ENCODE data around the gene KCTD6. TPM values are rescaled to one million over a fixed set of nuclear protein-coding genes. Genes with fewer than 3 reads are reported as not detected.
"Not testable (repeated sequence)": the region's sequence is repeated elsewhere in the genome, so short reads cannot be mapped to it uniquely, and the experiment has no call there.

KCTD6 gene
- total RNA-seq, 2 donors from 2014 or later, result 7.3 to 8.2 TPM

DNA sequence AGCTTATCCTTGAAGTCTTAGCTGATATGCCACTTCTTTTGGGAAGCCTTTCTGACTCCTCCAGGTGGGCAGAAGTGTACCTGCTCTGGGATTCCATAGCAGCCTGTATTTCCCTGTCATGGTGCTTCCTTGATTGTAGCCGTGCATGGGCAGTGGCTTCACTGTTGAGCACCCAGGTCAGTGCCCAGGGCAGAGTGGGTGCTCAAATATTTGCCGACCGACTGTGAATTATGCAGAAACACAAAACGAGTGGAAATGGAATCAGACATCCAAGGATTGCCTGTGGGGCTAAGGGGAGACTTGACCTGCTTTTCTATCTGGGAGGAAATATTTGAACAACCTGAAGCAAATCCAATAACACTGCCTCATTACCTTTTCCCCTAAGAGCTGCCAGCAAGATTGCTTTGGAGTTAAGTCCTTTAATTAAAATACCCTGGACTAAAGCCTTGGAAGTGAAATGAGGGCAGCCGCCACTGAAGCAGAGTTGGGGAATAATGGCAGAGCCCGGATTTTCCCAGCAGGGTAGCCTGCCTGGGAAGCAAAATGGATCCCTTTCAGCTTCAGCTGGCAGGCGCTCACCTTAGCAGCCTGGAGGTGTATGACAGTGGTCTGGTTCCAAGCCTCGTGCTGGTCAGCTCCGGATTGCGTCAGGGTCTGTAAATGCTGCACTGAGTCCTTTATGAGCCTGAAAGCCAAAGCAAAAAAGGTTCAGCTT is 30.2 kb downstream of the KCTD6 start:
- peaks cover 13% of the 10 kb centered on the region for H3K4me1 Mint-ChIP-seq (ENCODE audit: low read depth)
- DNase-seq (no peak), ATAC-seq (replicated peaks in 1 of 2) (no peak)
- H3K27ac Mint-ChIP-seq, result no peak overlapping the region
- H3K9me3 Mint-ChIP-seq, result no peaks in the 10 kb centered on the region
- H3K4me3 Mint-ChIP-seq, result no peak overlapping the region
- H3K27me3 Mint-ChIP-seq (ENCODE audit: low read depth), result no peaks in the 10 kb centered on the region
- no peaks in the 10 kb centered on the region for H3K36me3 Mint-ChIP-seq (ENCODE audit: insufficient read depth in 2 of 2)

DNA sequence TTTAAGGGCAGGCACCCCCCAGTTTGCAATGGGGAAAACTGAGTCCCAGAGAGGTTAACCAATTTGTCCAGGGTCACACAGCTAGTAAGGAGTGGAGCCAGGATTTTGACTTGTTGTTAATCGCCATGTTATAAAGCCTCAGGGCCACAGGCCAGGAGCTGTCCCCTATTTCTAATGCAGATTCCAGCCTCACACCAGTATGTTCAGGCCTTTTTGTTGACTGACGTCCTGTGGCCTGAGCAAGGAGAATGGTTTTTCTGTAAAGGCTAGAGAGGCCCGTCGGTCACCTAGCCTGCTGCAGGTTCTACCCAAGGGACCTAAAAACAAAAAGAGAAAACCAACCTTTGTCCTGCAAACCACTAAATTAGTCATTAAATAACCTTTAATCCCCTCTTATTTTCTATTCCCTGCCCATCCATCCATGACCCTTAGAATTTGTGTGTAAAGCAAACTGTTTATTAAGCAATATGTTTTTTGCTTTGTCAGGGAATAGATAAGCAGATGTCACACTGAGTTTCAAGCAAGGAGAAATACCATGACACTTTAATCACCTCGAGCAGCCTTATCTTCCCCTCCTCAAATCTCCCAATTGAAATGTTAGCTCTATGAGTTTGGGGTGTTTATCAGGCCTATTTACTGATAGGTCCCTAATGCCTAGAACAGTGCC is 31.0 kb downstream of the KCTD6 start:
- no peaks in the 10 kb centered on the region for H3K27me3 Mint-ChIP-seq (ENCODE audit: low read depth)
- no peak overlapping the region for H3K4me3 Mint-ChIP-seq
- no peak for ATAC-seq (replicated peaks in 1 of 2)
- no peak for DNase-seq
- H3K27ac Mint-ChIP-seq, result no peak overlapping the region
- H3K4me1 Mint-ChIP-seq (ENCODE audit: low read depth), result peaks cover 14% of the 10 kb centered on the region
- H3K9me3 Mint-ChIP-seq, result no peaks in the 10 kb centered on the region
- no peaks in the 10 kb centered on the region for H3K36me3 Mint-ChIP-seq (ENCODE audit: insufficient read depth in 2 of 2)

DNA sequence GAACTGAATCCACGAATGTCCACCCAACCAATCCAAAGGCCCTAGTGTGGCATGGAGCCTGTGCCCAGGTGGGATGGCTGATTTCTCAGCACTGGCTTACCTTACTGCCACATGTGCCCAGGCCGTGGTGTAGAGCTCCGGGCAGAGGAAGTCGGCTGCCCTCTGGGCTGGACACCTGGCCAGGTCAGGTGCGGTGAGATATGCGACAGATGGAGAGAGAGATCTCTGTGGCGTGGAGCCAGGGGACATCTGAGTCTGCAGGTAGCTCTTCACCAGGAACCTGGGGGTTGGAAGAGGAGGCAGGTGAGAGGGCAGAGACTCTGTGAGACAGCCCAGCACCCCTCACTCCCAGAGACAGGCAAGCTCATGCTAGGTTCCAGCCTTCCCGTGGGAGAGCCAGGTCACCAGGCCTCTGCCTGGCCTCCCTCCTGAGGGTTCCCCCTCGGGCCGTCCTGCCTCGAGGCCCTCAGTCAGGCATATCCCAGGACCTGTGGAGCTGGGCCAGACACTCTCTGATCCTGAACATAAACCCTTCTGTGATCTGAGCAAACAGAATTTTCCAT is 32.5 kb downstream of the KCTD6 start:
- no peak for ATAC-seq (replicated peaks in 1 of 2)
- H3K4me1 Mint-ChIP-seq (ENCODE audit: low read depth), result peaks cover 14% of the 10 kb centered on the region
- H3K27ac Mint-ChIP-seq, result no peak overlapping the region
- DNase-seq, result no peak
- H3K9me3 Mint-ChIP-seq, result no peaks in the 10 kb centered on the region
- no peaks in the 10 kb centered on the region for H3K27me3 Mint-ChIP-seq (ENCODE audit: low read depth)
- H3K4me3 Mint-ChIP-seq, result no peak overlapping the region
- H3K36me3 Mint-ChIP-seq (ENCODE audit: insufficient read depth in 2 of 2), result no peaks in the 10 kb centered on the region

DNA sequence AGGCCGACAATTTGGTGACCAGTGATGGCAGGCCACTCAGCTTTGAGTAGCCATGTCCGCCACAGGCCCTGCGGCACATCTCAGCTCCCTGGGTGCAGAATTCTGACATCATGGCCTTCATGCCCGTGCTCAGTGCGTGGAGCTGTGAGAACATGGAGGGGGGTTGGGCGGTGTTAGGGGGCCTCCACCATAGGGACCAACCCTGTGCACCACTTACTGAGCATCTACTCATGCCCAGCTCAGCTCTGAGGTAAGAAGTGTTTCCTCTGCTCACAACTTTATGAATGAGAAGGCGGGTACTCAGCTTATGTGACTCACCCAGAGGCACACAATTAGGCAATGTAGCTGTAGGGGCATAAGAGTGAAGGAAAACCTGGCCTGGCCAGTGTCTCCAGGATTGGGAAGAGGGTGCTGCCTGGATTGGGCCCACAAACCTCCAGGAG is 34.6 kb downstream of the KCTD6 start:
- Mint-ChIP-seq H3K4me1 (ENCODE audit: low read depth) (peaks cover 14% of the 10 kb centered on the region), H3K36me3 (ENCODE audit: insufficient read depth in 2 of 2) (no peaks in the 10 kb centered on the region), H3K4me3 (no peak overlapping the region), H3K27ac (no peak overlapping the region), H3K27me3 (ENCODE audit: low read depth) (no peaks in the 10 kb centered on the region), H3K9me3 (no peaks in the 10 kb centered on the region)
- ATAC-seq (replicated peaks in 1 of 2) (peak; percentile 70 to 84), DNase-seq (no peak)

DNA sequence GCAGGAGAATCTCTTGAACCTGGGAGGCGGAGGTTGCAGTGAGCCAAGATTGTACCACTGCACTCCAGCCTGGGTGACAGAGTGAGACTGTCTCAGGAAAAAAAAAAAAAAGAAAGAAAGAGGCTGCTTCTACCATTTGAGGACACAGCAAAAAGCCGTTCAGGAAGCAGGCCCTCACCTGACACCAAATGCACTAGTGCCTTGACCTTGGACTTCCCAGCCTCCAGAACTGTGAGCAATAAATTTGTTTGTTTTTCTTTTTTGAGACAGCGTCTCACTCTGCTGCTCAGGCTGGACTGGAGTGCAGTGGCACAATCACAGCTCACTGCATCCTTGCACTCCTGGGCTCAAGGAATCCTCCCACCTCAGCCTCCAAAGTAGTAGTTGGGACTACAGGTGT is 35.5 kb downstream of the KCTD6 start:
- H3K4me1 Mint-ChIP-seq (ENCODE audit: low read depth), result peaks cover 20% of the 10 kb centered on the region
- H3K9me3 Mint-ChIP-seq; H3K27me3 Mint-ChIP-seq (ENCODE audit: low read depth); H3K4me3 Mint-ChIP-seq; H3K27ac Mint-ChIP-seq; ATAC-seq (replicated peaks in 1 of 2); H3K36me3 Mint-ChIP-seq (ENCODE audit: insufficient read depth in 2 of 2); DNase-seq: not testable (repeated sequence)

DNA sequence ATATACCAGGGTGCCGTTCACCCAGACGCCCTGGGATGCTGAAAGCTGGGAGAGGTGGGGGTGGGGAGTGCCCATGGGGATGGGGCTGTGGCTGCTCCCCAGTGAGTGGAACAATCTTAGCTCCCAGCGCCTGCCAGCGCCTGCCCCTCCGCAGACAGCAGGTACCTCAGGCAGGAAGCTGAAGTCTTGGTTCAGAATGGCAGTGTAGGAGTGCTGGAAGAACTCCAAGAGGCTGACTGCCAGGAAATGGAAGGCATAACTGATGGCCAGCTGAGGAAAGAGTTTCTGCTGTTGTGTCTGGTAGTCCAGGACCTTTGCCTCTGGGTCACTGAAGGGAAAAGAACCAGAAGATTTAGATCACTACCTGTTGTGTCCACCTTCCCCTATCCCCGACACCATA is 36.7 kb downstream of the KCTD6 start:
- no peaks in the 10 kb centered on the region for H3K36me3 Mint-ChIP-seq (ENCODE audit: insufficient read depth in 2 of 2)
- no peak overlapping the region for H3K27ac Mint-ChIP-seq
- no peaks in the 10 kb centered on the region for H3K9me3 Mint-ChIP-seq

DNA sequence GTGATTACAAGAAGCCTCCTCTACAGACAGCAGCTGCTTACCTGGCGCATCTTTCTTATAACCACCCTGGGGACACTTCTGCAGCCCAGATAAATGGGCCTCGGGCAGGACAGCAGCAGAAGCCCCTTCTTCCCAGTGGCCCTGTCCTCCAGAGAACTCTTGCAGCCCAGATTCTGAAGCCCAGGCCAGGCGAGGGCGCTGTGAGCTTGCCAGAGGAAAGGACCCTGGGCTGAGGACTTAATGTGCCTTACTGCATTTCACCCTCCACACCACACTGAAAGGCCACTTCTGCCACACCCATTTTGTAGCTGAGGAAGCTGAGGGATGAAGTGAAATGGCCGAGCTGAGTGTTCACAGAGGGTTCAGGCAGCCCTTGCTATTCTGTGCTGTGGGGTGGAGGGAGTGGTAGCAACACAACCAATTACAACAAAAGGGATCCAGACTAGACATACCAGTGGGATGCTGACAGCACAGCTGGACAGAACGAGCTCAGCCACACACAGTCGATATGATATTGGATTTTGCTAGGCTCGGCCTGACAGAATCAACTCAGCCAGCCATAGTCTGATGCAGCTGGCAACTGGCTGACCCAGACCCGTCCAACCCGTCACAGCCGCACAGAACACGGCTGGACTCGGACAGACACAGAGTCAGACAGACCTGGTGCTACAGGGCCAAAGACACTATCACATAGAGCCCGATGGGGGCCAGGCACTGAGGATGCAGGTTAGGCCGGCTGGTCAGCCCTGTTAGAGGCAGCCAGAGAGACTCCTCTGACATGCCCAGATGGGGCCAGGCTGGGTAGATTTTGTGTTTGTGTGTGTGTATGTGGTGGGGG is 37.8 kb downstream of the KCTD6 start:
- H3K4me1 Mint-ChIP-seq (ENCODE audit: low read depth), result peaks cover 29% of the 10 kb centered on the region
- no peak overlapping the region for H3K27ac Mint-ChIP-seq
- no peak overlapping the region for H3K4me3 Mint-ChIP-seq
- no peaks in the 10 kb centered on the region for H3K36me3 Mint-ChIP-seq (ENCODE audit: insufficient read depth in 2 of 2)
- DNase-seq (no peak), ATAC-seq (replicated peaks in 1 of 2) (no peak)
- H3K9me3 Mint-ChIP-seq, result no peaks in the 10 kb centered on the region
- no peaks in the 10 kb centered on the region for H3K27me3 Mint-ChIP-seq (ENCODE audit: low read depth)

More for the DNA sequence above, 36.7 kb downstream of the KCTD6 start:
- Mint-ChIP-seq H3K27me3 (ENCODE audit: low read depth) (no peaks in the 10 kb centered on the region), H3K4me1 (ENCODE audit: low read depth) (peaks cover 29% of the 10 kb centered on the region), H3K4me3 (no peak overlapping the region)
- ATAC-seq (replicated peaks in 1 of 2) (no peak), DNase-seq (no peak)

DNA sequence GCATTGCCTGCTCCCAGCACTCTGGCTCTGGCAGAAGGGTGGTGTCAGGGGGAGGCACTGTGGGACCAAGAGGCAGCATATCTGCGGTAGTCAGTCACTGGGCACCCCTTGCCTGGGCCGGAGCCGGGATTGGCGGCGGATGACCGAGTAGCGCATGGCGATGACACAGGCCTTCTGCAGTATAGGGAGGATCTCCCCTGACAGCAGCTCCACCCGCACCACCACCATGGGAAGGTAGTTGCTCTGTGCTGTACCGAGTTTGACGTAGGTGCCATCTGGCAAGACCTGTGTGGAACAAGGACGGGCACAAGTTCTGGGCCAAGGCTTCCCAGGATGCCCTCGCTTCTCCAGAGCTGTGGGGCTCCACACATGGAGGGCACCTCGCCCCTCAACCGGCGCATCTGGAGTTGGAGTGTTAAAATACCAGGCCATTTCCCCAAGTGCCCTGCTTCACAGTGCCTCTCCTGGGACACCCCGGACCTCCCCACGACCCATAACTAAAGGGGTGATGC is 38.5 kb downstream of the KCTD6 start:
- no peak for ATAC-seq (replicated peaks in 1 of 2)
- H3K9me3 Mint-ChIP-seq, result no peaks in the 10 kb centered on the region
- no peak for DNase-seq

DNA sequence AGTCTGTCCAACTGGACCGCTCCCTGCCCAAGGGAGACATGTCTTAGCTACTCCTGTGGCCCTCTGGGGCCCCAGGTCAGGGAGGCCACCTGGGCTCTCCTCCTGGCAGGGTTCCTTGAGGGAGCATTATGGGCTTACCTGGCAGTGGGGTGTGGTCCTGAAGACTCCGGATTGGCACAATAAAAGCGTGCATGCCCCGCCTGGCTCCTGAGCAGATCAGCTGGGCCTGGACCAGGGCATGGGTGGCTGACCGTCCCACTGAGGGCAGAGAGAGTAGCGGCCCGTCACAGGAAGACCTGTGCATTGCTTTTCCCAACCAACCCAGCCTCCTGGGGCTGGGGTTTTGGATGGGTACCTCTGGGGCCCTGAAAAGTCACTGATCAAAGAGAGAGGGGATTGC is 39.7 kb downstream of the KCTD6 start:
- DNase-seq, result no peak
- H3K36me3 Mint-ChIP-seq (ENCODE audit: insufficient read depth in 2 of 2), result no peaks in the 10 kb centered on the region
- H3K4me3 Mint-ChIP-seq, result no peak overlapping the region
- no peaks in the 10 kb centered on the region for H3K27me3 Mint-ChIP-seq (ENCODE audit: low read depth)
- H3K27ac Mint-ChIP-seq, result no peak overlapping the region
- H3K9me3 Mint-ChIP-seq, result no peaks in the 10 kb centered on the region
- ATAC-seq (replicated peaks in 1 of 2), result no peak
- peaks cover 29% of the 10 kb centered on the region for H3K4me1 Mint-ChIP-seq (ENCODE audit: low read depth)

More for the DNA sequence above, 38.5 kb downstream of the KCTD6 start:
- Mint-ChIP-seq H3K36me3 (ENCODE audit: insufficient read depth in 2 of 2) (no peaks in the 10 kb centered on the region), H3K4me3 (no peak overlapping the region), H3K4me1 (ENCODE audit: low read depth) (peaks cover 29% of the 10 kb centered on the region), H3K27ac (no peak overlapping the region), H3K27me3 (ENCODE audit: low read depth) (no peaks in the 10 kb centered on the region)

DNA sequence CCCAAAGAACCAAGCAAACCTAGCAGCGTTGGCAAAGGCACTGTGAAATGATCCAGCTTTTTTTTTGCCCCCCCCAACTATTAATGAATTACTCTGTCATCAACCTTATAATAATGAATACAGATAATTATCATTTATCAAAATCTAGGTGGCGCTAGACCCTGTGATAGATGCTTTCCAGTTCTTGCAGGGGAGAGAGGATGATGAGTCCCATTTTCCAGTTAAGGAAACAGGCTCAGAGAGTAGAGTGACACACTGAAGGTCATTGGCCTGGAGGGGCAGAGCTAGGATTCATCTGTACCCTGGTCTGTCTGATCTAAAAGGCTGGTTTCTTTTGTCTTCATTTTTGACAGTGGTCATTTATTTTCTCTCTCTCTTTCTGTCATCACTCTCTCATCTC is 40.1 kb downstream of the KCTD6 start:
- H3K27me3 Mint-ChIP-seq (ENCODE audit: low read depth), result no peaks in the 10 kb centered on the region
- no peaks in the 10 kb centered on the region for H3K9me3 Mint-ChIP-seq
- no peak for DNase-seq
- no peaks in the 10 kb centered on the region for H3K36me3 Mint-ChIP-seq (ENCODE audit: insufficient read depth in 2 of 2)
- H3K27ac Mint-ChIP-seq, result no peak overlapping the region
- no peak for ATAC-seq (replicated peaks in 1 of 2)
- H3K4me3 Mint-ChIP-seq, result no peak overlapping the region
- peaks cover 25% of the 10 kb centered on the region for H3K4me1 Mint-ChIP-seq (ENCODE audit: low read depth)

DNA sequence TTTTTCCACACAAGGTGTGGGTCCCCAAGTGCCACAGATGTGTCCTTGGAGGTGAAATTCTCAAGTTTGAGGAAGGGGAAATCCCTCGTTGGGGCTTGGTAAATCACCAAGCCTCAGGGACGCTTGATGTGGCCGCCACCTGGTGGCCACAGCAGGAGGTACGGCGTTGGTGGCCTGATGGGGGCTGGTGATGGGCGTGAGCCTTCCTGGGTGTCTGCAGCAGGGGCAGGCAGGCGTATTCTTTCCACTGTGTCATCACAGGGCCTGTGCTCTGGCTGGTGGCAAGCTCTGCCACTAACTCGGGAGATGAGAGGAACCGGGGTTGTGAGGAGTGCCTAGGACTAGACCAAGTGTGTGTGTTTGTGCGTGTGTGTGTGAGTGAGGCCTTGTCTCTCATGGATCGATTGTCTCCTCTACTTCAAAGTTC is 40.9 kb downstream of the KCTD6 start:
- ATAC-seq (replicated peaks in 1 of 2) (peak; percentile 96 to 97), DNase-seq (peak; percentile 86)
- Mint-ChIP-seq H3K4me3 (peak overlapping the region; percentile 44 to 48), H3K9me3 (no peaks in the 10 kb centered on the region), H3K27me3 (ENCODE audit: low read depth) (no peaks in the 10 kb centered on the region), H3K36me3 (ENCODE audit: insufficient read depth in 2 of 2) (no peaks in the 10 kb centered on the region), H3K4me1 (ENCODE audit: low read depth) (peaks cover 23% of the 10 kb centered on the region), H3K27ac (peak overlapping the region; percentile 52)

DNA sequence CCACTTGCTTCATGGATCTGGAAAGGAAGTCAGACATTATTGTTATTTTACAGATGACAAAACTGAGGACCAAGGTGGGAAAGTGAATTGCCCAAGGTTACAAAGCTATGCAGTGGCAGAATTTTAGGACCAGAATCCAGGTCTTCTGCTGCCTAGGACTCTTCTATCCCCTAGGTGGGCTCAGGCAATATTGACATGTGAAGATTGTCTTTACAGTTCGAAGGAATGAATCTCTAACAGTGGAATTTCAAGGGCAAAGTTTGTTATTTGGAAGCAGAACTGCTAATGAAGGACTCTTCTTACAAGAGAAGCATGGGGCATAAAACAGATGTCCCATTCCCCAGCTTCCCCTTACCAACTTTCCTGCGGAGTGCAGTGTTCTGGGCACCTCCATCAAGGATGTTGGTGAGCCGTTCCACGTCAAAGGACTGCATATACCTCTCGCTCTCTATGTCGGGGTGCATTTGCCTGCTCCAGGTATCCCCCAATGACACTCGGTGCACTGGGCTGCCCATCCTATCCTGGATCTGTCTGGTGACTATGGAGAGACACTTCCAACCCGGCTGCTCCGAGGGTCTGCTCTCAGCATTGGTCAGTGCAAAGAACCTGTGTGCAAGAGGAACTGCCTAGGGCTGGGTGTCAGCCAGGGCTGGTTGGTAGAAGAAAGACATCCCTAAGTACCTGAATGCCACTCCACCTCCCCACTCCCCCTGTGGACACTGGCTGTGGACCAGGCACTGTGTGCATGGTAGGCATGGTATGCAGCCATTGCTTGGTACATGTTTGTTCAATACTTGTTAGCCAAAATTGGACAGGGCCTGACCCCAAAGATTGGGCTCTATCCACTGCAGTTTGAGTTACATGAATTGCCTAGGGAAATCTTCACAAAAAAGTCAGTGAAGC is 42.9 kb downstream of the KCTD6 start:
- Mint-ChIP-seq H3K27me3 (ENCODE audit: low read depth) (no peaks in the 10 kb centered on the region), H3K36me3 (ENCODE audit: insufficient read depth in 2 of 2) (no peaks in the 10 kb centered on the region), H3K9me3 (no peaks in the 10 kb centered on the region), H3K27ac (no peak overlapping the region), H3K4me1 (ENCODE audit: low read depth) (peaks cover 23% of the 10 kb centered on the region), H3K4me3 (no peak overlapping the region)
- DNase-seq, result no peak
- ATAC-seq (replicated peaks in 1 of 2), result no peak
